Skeletal muscle satellite cell (primary cell): ENCODE data around the gene GYPC.

ENCODE experiments used
- H3K27me3 ChIP-seq: 2 replicates; pipeline ENCODE4 v1.7.0; 2013; ENCODE audit warnings: low read length; ENCODE audit not compliant: control insufficient read depth, insufficient read depth
- H3K36me3 ChIP-seq: 2 replicates; pipeline ENCODE4 v1.7.0; 2013; ENCODE audit warnings: mild to moderate bottlenecking, control low read depth, low read length; ENCODE audit not compliant: insufficient read depth
- H3K4me1 ChIP-seq: 2 replicates; pipeline ENCODE4 v1.7.0; 2013; ENCODE audit warnings: low read length; ENCODE audit not compliant: control insufficient read depth, insufficient read depth
- H3K4me2 ChIP-seq: 2 replicates; pipeline ENCODE4 v1.7.0; 2013; ENCODE audit warnings: mild to moderate bottlenecking, low read length
- H3K4me3 ChIP-seq: 2 replicates; pipeline ENCODE4 v1.7.0; 2013; ENCODE audit warnings: low read length
- H3K9ac ChIP-seq: 2 replicates; pipeline ENCODE4 v1.7.0; 2013; ENCODE audit warnings: mild to moderate bottlenecking, low read depth, low read length, moderate library complexity
- H3K9me3 ChIP-seq: replicated peaks from 2 replicates; pipeline ENCODE4 v1.7.0; 2013; ENCODE audit warnings: mild to moderate bottlenecking, control low read depth, low read length

Gene GYPC

GRCh38 chr2:126674075-126674744, 18.3 kb downstream of the GYPC start:
- Histone ChIP-seq H3K36me3 (no peaks in the 10 kb centered on the region), H3K27me3 (no peaks in the 10 kb centered on the region)

GRCh38 chr2:126675637-126676036, 19.7 kb downstream of the GYPC start:
- H3K36me3 ChIP-seq: no peaks in the 10 kb centered on the region
- H3K9ac ChIP-seq: no peak overlapping the region
- no peaks in the 10 kb centered on the region for H3K4me1 ChIP-seq

More at GRCh38 chr2:126674075-126674744, 18.3 kb downstream of the GYPC start:
- Histone ChIP-seq H3K4me3 (no peak overlapping the region), H3K4me2 (no peak overlapping the region), H3K9ac (no peak overlapping the region), H3K4me1 (no peaks in the 10 kb centered on the region), H3K9me3 (peaks cover 7% of the 10 kb centered on the region)

GRCh38 chr2:126676221-126677175, 20.5 kb downstream of the GYPC start:
- H3K27me3 ChIP-seq: no peaks in the 10 kb centered on the region
- H3K4me2 ChIP-seq: no peak overlapping the region
- H3K9ac ChIP-seq: no peak overlapping the region
- H3K4me3 ChIP-seq: no peak overlapping the region
- H3K4me1 ChIP-seq: no peaks in the 10 kb centered on the region
- no peaks in the 10 kb centered on the region for H3K36me3 ChIP-seq
- H3K9me3 ChIP-seq: peaks cover 7% of the 10 kb centered on the region

More at GRCh38 chr2:126675637-126676036, 19.7 kb downstream of the GYPC start:
- Histone ChIP-seq H3K4me3 (no peak overlapping the region), H3K27me3 (no peaks in the 10 kb centered on the region), H3K9me3 (peaks cover 7% of the 10 kb centered on the region), H3K4me2 (no peak overlapping the region)

GRCh38 chr2:126677176-126677538, 21.2 kb downstream of the GYPC start:
- no peak overlapping the region for H3K9ac ChIP-seq
- peaks cover 7% of the 10 kb centered on the region for H3K9me3 ChIP-seq
- H3K27me3 ChIP-seq: no peaks in the 10 kb centered on the region
- no peaks in the 10 kb centered on the region for H3K36me3 ChIP-seq
- no peaks in the 10 kb centered on the region for H3K4me1 ChIP-seq
- H3K4me2 ChIP-seq: no peak overlapping the region
- no peak overlapping the region for H3K4me3 ChIP-seq

- Histone ChIP-seq H3K4me3 (no peak overlapping the region), H3K9ac (no peak overlapping the region), H3K9me3 (peaks cover 7% of the 10 kb centered on the region), H3K27me3 (no peaks in the 10 kb centered on the region), H3K4me1 (no peaks in the 10 kb centered on the region), H3K36me3 (no peaks in the 10 kb centered on the region), H3K4me2 (no peak overlapping the region)
Measured at GRCh38 chr2:126678269-126679065, 22.5 kb downstream of the GYPC start.

DNA sequence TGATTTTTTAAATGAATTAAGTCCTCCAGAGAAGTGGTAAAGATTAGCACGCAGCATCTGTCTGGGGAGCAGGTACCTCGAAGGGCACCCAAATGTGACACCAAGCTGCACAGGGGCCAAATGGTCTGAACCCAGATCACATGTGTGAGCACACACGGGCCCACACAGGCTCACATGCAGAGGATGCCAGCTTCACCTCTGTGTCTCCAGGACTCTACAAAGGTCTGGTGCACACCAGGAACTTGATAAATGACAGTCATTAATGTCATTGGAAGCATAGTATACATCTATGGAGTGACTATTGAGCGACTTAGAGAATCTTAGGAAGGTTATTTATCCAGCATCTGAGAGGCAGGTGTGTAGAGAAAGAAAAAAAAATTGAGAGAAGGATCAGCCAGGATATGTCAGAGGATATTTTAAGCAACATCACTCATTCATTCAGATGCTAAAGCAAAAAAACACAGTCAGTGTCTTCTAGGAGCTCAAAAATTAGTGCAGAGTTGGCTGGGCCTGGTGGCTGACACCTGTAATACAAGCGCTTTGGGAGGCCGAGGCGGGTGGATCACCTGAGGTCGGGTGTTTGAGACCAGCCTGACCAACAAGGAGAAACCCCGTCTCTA, 23.2 kb downstream of the GYPC start:
- no peak overlapping the region for H3K9ac ChIP-seq
- no peaks in the 10 kb centered on the region for H3K27me3 ChIP-seq
- H3K36me3 ChIP-seq: no peaks in the 10 kb centered on the region
- peaks cover 7% of the 10 kb centered on the region for H3K9me3 ChIP-seq
- H3K4me1 ChIP-seq: no peaks in the 10 kb centered on the region
- H3K4me2 ChIP-seq: no peak overlapping the region
- no peak overlapping the region for H3K4me3 ChIP-seq

- Histone ChIP-seq H3K9ac (no peak overlapping the region), H3K4me2 (no peak overlapping the region), H3K4me1 (no peaks in the 10 kb centered on the region), H3K36me3 (no peaks in the 10 kb centered on the region), H3K27me3 (no peaks in the 10 kb centered on the region), H3K4me3 (no peak overlapping the region), H3K9me3 (no peaks in the 10 kb centered on the region)
Measured at GRCh38 chr2:126681505-126681904, 25.5 kb downstream of the GYPC start.

GRCh38 chr2:126685629-126686028, 29.7 kb downstream of the GYPC start:
- Histone ChIP-seq H3K36me3 (no peaks in the 10 kb centered on the region), H3K9me3 (no peaks in the 10 kb centered on the region), H3K4me2 (no peak overlapping the region), H3K9ac (no peak overlapping the region), H3K4me3 (no peak overlapping the region), H3K4me1 (no peaks in the 10 kb centered on the region), H3K27me3 (no peaks in the 10 kb centered on the region)

GRCh38 chr2:126686286-126686685, 30.3 kb downstream of the GYPC start:
- no peak overlapping the region for H3K4me3 ChIP-seq
- no peaks in the 10 kb centered on the region for H3K9me3 ChIP-seq
- H3K36me3 ChIP-seq: no peaks in the 10 kb centered on the region
- H3K4me2 ChIP-seq: no peak overlapping the region
- H3K27me3 ChIP-seq: no peaks in the 10 kb centered on the region
- H3K4me1 ChIP-seq: no peaks in the 10 kb centered on the region
- no peak overlapping the region for H3K9ac ChIP-seq

DNA sequence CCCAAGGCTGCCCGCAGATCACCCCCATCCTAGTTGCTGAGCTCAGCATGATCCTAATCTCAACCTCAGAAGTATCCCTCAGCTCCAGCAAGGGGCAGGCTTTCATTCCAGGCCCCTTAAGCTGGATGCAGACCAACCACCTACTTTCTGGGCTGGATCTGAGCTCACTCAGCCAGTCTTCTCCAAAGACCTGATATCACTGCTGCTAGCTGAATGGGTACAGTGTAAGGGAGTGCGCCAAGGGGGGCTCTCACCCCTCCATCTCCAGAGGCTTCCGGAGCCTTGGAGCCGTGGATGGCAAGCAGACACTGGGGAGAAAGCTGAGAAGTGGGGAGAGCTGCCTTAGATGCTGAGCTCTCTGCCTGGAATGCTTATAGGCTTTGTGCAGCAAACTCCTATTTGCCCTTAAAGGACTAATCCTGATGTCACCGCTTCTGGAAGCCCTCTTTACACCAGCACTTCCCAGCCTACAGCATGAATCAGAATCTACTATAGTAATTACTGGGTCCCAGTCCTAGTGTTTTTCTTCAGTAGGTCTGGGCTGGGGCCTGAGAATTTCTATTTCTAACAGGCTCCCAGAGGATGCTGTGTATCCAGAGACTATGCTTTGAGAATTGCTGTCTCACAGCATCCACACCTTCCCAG, 31.0 kb downstream of the GYPC start:
- Histone ChIP-seq H3K9ac (no peak overlapping the region), H3K27me3 (no peaks in the 10 kb centered on the region), H3K4me3 (no peak overlapping the region), H3K36me3 (no peaks in the 10 kb centered on the region), H3K9me3 (no peaks in the 10 kb centered on the region), H3K4me1 (no peaks in the 10 kb centered on the region), H3K4me2 (no peak overlapping the region)
